ENCODE data around the gene ADAM22.

The ADAM22 gene

GRCh38 chr7:88203401-88203800 is 269.4 kb downstream of the ADAM22 start:
- CTCF ChIA-PET = interaction anchor here (1.1 kb wide), 1 partner anchor 17 kb away, joined by 3 read pairs; the partner anchor contains the start of gene SRI
- H3K27ac Mint-ChIP-seq = no peak overlapping the region
- H3K4me1 Mint-ChIP-seq = no peaks in the 10 kb centered on the region
- H3K36me3 Mint-ChIP-seq = peaks cover 43% of the 10 kb centered on the region
- no peak overlapping the region for H3K4me3 Mint-ChIP-seq
- H3K9me3 Mint-ChIP-seq = no peaks in the 10 kb centered on the region
- no peak for DNase-seq
- no peaks in the 10 kb centered on the region for H3K27me3 Mint-ChIP-seq

DNA sequence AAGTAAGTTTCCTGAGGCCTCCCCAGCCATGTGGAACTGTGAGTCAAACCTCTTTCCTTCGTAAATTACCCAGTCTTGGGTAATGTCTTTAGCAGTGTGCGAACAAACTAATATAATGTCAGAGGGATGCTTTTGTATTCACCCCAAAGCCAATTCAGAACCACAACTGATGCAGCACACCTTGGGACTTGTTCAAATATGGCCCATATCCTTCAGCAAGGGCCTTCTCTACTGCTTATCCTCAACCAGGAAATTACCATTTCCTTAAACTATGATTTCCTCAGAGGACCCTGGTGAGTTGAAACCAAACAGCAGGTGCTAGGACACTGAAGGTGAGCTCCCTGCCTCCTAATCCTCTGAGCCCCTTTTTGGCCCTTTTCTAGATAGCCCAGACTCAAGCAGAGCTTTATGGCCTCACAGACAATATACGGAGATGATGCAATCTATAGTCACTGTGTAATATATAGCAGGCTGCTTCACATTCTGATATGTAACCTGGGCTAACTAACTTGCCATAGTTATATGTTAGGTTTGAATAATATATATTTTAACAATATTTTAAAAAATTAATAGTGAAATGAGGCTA is 270.6 kb downstream of the ADAM22 start:
- DNase-seq = no peak
- Mint-ChIP-seq H3K27ac (no peak overlapping the region), H3K9me3 (no peaks in the 10 kb centered on the region), H3K4me3 (no peak overlapping the region), H3K36me3 (peaks cover 49% of the 10 kb centered on the region), H3K27me3 (no peaks in the 10 kb centered on the region), H3K4me1 (no peaks in the 10 kb centered on the region)
- CTCF ChIA-PET = no interaction called here

GRCh38 chr7:88205179-88205578 is 271.1 kb downstream of the ADAM22 start:
- Mint-ChIP-seq H3K36me3 (peaks cover 55% of the 10 kb centered on the region), H3K9me3 (no peaks in the 10 kb centered on the region), H3K27ac (no peak overlapping the region), H3K4me1 (no peaks in the 10 kb centered on the region), H3K27me3 (no peaks in the 10 kb centered on the region), H3K4me3 (no peak overlapping the region)
- no peak for DNase-seq
- CTCF ChIA-PET = no interaction called here

GRCh38 chr7:88206254-88206653 is 272.2 kb downstream of the ADAM22 start:
- Mint-ChIP-seq H3K4me1 (no peaks in the 10 kb centered on the region), H3K36me3 (peaks cover 59% of the 10 kb centered on the region), H3K27me3 (no peaks in the 10 kb centered on the region), H3K4me3 (no peak overlapping the region), H3K9me3 (no peaks in the 10 kb centered on the region), H3K27ac (no peak overlapping the region)
- CTCF ChIA-PET = no interaction called here
- DNase-seq = no peak

DNA sequence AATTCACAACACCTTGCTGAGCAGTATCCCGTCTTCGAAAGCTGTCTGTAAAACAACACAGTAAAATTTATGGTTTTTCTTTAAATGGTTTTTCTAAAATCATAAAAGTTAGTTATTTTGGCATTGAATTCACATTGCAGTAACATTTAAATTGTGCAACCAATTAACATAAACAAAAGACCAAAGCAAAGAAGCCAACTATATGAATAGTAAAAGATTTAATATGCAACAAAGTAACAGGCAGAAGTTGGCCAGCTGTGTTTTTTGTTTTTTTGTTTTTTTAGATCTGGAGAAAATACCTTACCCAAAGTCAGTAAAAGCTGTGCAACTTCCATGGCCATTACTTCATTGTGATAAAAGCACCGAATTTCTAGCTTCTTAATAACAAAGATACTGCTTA is 274.5 kb downstream of the ADAM22 start:
- CTCF ChIA-PET = interaction anchor here (0.7 to 1.6 kb wide), 2 partner anchors 12 to 78 kb away, joined by 3 read pairs; no protein-coding TSS in a partner anchor
- no peaks in the 10 kb centered on the region for H3K27me3 Mint-ChIP-seq
- no peaks in the 10 kb centered on the region for H3K9me3 Mint-ChIP-seq
- H3K27ac Mint-ChIP-seq = no peak overlapping the region
- H3K36me3 Mint-ChIP-seq = peaks cover 62% of the 10 kb centered on the region
- no peak for DNase-seq
- H3K4me3 Mint-ChIP-seq = no peak overlapping the region
- no peaks in the 10 kb centered on the region for H3K4me1 Mint-ChIP-seq

GRCh38 chr7:88212918-88213317 is 278.9 kb downstream of the ADAM22 start:
- H3K9me3 Mint-ChIP-seq = no peaks in the 10 kb centered on the region
- no peak overlapping the region for H3K27ac Mint-ChIP-seq
- CTCF ChIA-PET = no interaction called here
- peaks cover 48% of the 10 kb centered on the region for H3K36me3 Mint-ChIP-seq
- no peak overlapping the region for H3K4me3 Mint-ChIP-seq
- no peaks in the 10 kb centered on the region for H3K27me3 Mint-ChIP-seq
- H3K4me1 Mint-ChIP-seq = peaks cover 14% of the 10 kb centered on the region
- DNase-seq = no peak

GRCh38 chr7:88214456-88214855 is 280.4 kb downstream of the ADAM22 start:
- CTCF ChIA-PET = no interaction called here
- Mint-ChIP-seq H3K4me3 (no peak overlapping the region), H3K27ac (no peak overlapping the region)

GRCh38 chr7:88215295-88215694 is 281.2 kb downstream of the ADAM22 start:
- Mint-ChIP-seq H3K9me3 (no peaks in the 10 kb centered on the region), H3K27me3 (no peaks in the 10 kb centered on the region), H3K27ac (no peak overlapping the region), H3K4me3 (no peak overlapping the region), H3K36me3 (peaks cover 32% of the 10 kb centered on the region), H3K4me1 (peaks cover 27% of the 10 kb centered on the region)
- no peak for DNase-seq
- CTCF ChIA-PET = no interaction called here

More at GRCh38 chr7:88214456-88214855, 280.4 kb downstream of the ADAM22 start:
- H3K4me1 Mint-ChIP-seq = peaks cover 24% of the 10 kb centered on the region
- H3K27me3 Mint-ChIP-seq = no peaks in the 10 kb centered on the region
- DNase-seq = no peak
- no peaks in the 10 kb centered on the region for H3K9me3 Mint-ChIP-seq
- H3K36me3 Mint-ChIP-seq = peaks cover 40% of the 10 kb centered on the region

DNA sequence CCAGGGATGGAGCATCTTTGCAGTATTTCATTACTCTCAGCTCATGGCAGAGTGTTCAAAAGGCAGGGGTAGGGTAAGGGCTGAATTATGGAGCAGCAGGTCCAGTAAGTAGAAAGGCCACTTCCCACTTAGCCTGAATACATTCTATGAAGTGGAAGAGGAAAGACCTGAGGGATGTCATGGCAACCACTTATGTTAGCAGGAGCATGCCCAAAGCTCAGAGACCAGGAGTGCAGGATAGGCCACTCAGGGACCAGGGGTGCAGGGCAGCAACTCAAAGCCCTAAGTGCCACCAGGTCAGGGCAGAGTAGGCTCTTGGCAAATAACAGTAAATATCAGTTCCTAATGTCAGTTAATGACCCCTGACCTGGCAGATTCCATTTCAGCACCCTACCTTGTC is 282.2 kb downstream of the ADAM22 start:
- Mint-ChIP-seq H3K36me3 (peaks cover 30% of the 10 kb centered on the region), H3K4me3 (no peak overlapping the region), H3K9me3 (no peaks in the 10 kb centered on the region), H3K27ac (no peak overlapping the region), H3K27me3 (no peaks in the 10 kb centered on the region), H3K4me1 (peaks cover 34% of the 10 kb centered on the region)
- DNase-seq = no peak
- CTCF ChIA-PET = no interaction called here

DNA sequence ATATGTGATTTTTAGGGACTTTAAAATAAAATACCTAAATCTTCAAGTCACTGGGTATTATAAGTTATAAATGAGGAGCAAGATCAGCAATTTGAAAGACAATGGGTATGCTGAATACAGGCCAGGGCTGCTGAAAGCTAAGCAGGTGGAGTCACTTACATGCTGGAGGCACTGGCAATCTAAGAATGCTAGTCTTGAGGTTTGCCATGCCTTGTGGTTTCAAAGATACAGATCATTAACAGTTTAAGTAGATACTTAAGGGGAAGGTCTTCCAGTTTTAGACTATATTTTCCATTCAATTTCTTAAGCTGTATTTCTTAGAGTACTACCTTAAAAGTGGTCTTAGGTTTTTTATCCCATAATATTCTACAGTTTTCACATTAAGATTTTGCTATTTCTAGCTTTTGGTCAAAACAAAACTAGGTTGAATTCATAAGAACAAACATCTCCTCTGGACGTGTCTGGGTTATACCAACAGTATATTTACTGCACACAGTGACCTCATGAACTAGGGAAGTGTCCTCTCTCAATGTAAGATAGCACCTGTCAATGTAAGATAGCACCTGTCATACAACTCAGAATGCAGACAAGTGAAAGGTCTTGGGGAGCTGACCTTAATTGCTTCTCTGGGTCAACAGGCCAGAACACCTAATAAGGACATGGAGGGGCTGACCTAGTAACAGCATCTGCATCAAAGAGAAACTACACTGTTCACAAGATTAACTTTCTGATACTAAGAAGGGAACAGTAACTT is 283.8 kb downstream of the ADAM22 start:
- Mint-ChIP-seq H3K36me3 (peaks cover 29% of the 10 kb centered on the region), H3K27ac (peak overlapping the region; percentile 91), H3K27me3 (no peaks in the 10 kb centered on the region), H3K4me3 (peak overlapping the region; percentile 76), H3K9me3 (no peaks in the 10 kb centered on the region), H3K4me1 (peaks cover 35% of the 10 kb centered on the region)
- CTCF ChIA-PET = interaction anchor here (1.2 kb wide), 1 partner anchor 9 kb away, joined by 3 read pairs; no protein-coding TSS in a partner anchor
- no peak for DNase-seq

- Mint-ChIP-seq H3K4me1 (peaks cover 35% of the 10 kb centered on the region), H3K27ac (peak overlapping the region; percentile 91), H3K4me3 (peak overlapping the region; percentile 76), H3K9me3 (no peaks in the 10 kb centered on the region), H3K36me3 (peaks cover 24% of the 10 kb centered on the region), H3K27me3 (no peaks in the 10 kb centered on the region)
- no peak for DNase-seq
- CTCF ChIA-PET = interaction anchor here (1.2 kb wide), 1 partner anchor 9 kb away, joined by 3 read pairs; no protein-coding TSS in a partner anchor
Observed at GRCh38 chr7:88218429-88218745, 284.3 kb downstream of the ADAM22 start.

DNA sequence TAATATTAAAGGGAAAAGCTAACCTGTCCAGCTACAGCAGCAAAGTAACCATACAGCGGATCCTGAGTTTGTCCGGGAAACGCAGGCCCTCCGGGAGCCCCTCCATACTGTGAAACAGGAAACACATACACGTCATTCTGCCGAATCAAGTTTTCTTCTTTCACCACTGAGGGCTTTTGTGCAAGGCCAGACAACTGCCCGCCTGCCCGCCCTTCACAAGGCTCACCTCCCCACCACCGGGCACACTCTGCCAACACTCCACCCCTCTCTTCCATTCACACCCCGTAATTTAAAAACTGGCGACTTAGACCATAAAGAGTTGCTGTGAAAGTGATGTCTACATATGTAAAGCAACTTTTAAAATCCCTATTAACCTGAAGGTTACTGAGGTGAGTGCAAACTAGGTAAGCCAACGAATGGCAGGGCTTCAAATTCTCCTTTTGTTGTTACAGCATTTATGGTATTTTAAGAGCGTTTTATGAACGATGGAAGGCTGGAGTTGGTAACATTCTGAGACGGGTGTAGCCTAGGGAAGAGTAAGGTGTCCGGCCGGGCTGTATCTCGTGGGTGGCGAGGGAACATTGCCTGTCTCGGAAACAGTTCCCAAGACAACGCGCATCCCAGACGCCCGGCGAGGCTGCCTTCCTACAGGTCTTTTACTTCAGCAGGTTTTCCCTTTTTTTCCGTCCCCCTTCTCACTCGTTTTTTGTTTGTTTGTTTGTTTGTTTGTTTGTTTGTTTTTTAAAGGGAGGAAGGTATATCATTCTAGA is 285.0 kb downstream of the ADAM22 start:
- peaks cover 32% of the 10 kb centered on the region for H3K4me1 Mint-ChIP-seq
- peak; percentile 39 for DNase-seq
- CTCF ChIA-PET = interaction anchor here (1.2 kb wide), 1 partner anchor 10 kb away, joined by 3 read pairs; no protein-coding TSS in a partner anchor

DNA sequence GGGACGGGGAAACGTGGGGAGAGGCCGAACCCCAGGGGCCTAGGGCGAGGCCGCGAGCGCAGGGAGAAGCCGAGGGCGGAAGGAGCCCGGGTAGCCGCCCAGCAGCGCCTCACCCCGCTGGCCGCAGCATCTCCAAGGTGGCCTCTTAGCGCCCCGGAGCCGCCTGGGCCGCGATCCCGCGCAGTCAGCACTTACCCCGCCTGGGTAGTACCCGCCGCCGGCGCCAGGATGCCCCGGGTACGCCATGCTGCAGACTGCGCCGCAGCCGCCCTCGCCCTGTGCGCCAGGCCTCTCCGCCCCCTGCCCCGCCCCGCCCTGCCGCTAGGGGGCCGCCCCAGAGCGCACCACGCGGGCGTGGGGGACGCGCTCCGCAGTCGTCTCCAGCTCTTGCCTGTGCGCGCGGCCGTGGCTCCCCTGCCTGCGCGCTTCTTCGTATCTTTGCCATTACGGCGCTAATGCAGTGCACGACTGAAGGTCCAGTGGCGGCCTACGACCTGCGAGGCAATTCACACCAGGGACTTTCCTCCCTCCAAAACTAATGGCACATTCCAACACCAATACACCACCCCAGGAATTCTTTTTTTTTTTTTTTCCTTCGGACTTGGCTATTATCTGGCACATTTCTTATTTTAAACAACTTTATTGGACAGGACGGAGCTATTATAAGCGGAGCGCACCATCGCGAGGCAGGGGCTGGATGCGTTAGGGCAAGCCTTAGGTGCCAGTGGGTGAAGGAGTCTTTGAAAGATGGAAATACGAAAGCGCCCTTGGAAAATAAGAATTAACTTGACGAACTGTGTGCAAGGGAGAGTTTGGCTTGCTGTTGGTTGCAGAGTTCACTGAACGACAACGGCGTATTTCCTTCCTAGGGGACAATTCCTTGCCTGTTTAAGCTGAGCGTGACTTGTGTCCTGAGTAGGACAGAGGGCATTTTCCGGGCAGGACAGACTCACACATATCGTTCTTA is 286.0 kb downstream of the ADAM22 start, which contains the start of gene SRI:
TSS of gene SRI (minus strand) at position 258 of the 967 bp plus-strand sequence. CDS start at position 246, 12 bp downstream.
- DNase-seq = peak; percentile 92
- H3K4me1 Mint-ChIP-seq = peaks cover 30% of the 10 kb centered on the region
- H3K27ac Mint-ChIP-seq = peak within 1 kb of the TSS; percentile 94
- peak within 1 kb of the TSS; percentile 76 for H3K4me3 Mint-ChIP-seq
- H3K27me3 Mint-ChIP-seq = peaks cover 3% of the 10 kb centered on the region
- no peaks in the 10 kb centered on the region for H3K9me3 Mint-ChIP-seq
- CTCF ChIA-PET = interaction anchor here (0.8 to 1.4 kb wide), 2 partner anchors 16 to 21 kb away, joined by 3 read pairs; no protein-coding TSS in a partner anchor
- H3K36me3 Mint-ChIP-seq = peaks cover 12% of the 10 kb centered on the region

More for the DNA sequence above, 285.0 kb downstream of the ADAM22 start:
- Mint-ChIP-seq H3K36me3 (peaks cover 20% of the 10 kb centered on the region), H3K27me3 (peaks cover 3% of the 10 kb centered on the region), H3K27ac (peak overlapping the region; percentile 91), H3K4me3 (peak overlapping the region; percentile 76), H3K9me3 (no peaks in the 10 kb centered on the region)
